ENCODE results near the gene C21orf58. TPM values are rescaled to one million over a fixed set of nuclear protein-coding genes. Genes with fewer than 3 reads are reported as not detected.

Gene C21orf58
- total and polyA plus RNA-seq, 2 experiments from 2014 or later = 17.7 to 23.9 TPM

GRCh38 chr21:46255166-46255565, 68.5 kb downstream of the C21orf58 start (continued):
- no peak for TF ChIP-seq ZNF462 (CRISPR knock-in tag; IDR thresholded peaks at IDR 0.05)
- TF ChIP-seq NANOG (IDR thresholded peaks at IDR 0.05; ENCODE audit: borderline replicate concordance) = no peak
- TF ChIP-seq ZNF331 (CRISPR knock-in tag; IDR thresholded peaks at IDR 0.05; ENCODE audit: low read depth) = no peak
- no peak for TF ChIP-seq POLR2AphosphoS5 (IDR thresholded peaks at IDR 0.05; ENCODE audit: low read depth)

GRCh38 chr21:46254208-46254975, 69.3 kb downstream of the C21orf58 start:
- Mint-ChIP-seq H3K36me3 (ENCODE audit: low read depth) (peaks cover 90% of the 10 kb centered on the region), H3K27ac (peak overlapping the region; percentile 20; the same call in 1 of the 2 replicates), H3K4me1 (no peaks in the 10 kb centered on the region), H3K27me3 (ENCODE audit: insufficient read depth, low read depth, poor library complexity) (peaks cover 2% of the 10 kb centered on the region), H3K4me3 (no peak overlapping the region), H3K9me3 (no peaks in the 10 kb centered on the region; the same call in 2 of the 3 replicates)
- Histone ChIP-seq H3K36me3 (ENCODE audit: insufficient read depth) (peaks cover 55% of the 10 kb centered on the region), H4K20me1 (replicated peaks; ENCODE audit: insufficient read depth) (no peaks in the 10 kb centered on the region; the same call in none of the 2 replicates), H2AFZ (no peak overlapping the region), H3K27me3 (ENCODE audit: insufficient read depth) (no peaks in the 10 kb centered on the region), H3K79me2 (replicated peaks; ENCODE audit: insufficient read depth) (no peaks in the 10 kb centered on the region), H3K4me2 (no peak overlapping the region), H3F3A (replicated peaks; ENCODE audit: low read depth) (peaks cover 4% of the 10 kb centered on the region; the same call in 1 of the 2 replicates), H3K4me1 (ENCODE audit: insufficient read depth) (no peaks in the 10 kb centered on the region), H3K27ac (ENCODE audit: low read depth) (0 out of 2 replicates have a peak overlapping the region, but pooled peaks have one; percentile 26), H3K4me3 (no peak overlapping the region), H3K9me2 (ENCODE audit: insufficient read depth) (no peaks in the 10 kb centered on the region)
- no peak for ATAC-seq
- DNase-seq (ENCODE audit: low spot score) = no peak
- TF ChIP-seq JUNB (IDR thresholded peaks at IDR 0.05; ENCODE audit: unreplicated experiment) (no peak), ETS1 (IDR thresholded peaks at IDR 0.05) (no peak), POLR2AphosphoS5 (IDR thresholded peaks at IDR 0.05; ENCODE audit: low read depth) (0 out of 2 replicates have a peak, but pooled peaks have one; percentile 26)

Measured in GM23338 (cell line).